ENCODE measurements around the gene CHD9. TPM values are rescaled to one million over a fixed set of nuclear protein-coding genes. Genes with fewer than 3 reads are reported as not detected.
A peak's percentile ranks its signal among the peaks of the same experiment; 100 is the strongest.
"Not testable (repeated sequence)": the region's sequence is repeated elsewhere in the genome, so short reads cannot be mapped to it uniquely, and the experiment has no call there.

The CHD9 gene
- total RNA-seq, 1 donor from 2014 or later, result 99.0 TPM

DNA sequence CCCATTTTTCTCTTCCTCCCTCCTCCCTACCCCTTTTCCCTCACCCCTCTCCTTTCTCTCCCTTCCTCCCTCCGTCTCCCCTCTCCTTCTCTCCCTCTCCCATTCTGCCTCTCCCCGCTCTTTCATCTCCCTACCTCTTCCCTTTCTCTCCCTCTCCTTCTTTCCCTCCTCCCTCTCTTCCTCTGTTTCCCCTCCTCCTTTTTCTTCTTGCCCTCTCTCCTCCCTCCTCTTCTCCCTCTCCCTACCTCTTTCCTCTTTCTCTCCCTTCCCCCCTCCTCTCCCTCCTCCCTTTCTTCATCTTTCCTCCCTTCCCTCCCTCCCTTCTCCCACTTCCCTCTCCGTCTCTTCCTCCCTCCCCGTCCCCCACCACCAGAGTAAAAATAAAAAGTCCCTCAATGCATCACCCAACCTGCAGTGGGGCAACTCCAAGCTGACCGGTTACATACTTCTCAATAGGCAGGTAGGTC, 12.5 kb upstream of the CHD9 start:
- H3K36me3 Mint-ChIP-seq (ENCODE audit: unreplicated experiment), result no peaks in the 10 kb centered on the region
- no peak for DNase-seq (ENCODE audit: extremely low spot score, unreplicated experiment)
- H3K27me3 Mint-ChIP-seq (ENCODE audit: unreplicated experiment), result no peaks in the 10 kb centered on the region
- H3K4me3 Mint-ChIP-seq (ENCODE audit: unreplicated experiment), result peak overlapping the region; percentile 75
- H3K4me1 Mint-ChIP-seq (ENCODE audit: unreplicated experiment), result peaks cover 54% of the 10 kb centered on the region
- TF ChIP-seq, protein P1, sequence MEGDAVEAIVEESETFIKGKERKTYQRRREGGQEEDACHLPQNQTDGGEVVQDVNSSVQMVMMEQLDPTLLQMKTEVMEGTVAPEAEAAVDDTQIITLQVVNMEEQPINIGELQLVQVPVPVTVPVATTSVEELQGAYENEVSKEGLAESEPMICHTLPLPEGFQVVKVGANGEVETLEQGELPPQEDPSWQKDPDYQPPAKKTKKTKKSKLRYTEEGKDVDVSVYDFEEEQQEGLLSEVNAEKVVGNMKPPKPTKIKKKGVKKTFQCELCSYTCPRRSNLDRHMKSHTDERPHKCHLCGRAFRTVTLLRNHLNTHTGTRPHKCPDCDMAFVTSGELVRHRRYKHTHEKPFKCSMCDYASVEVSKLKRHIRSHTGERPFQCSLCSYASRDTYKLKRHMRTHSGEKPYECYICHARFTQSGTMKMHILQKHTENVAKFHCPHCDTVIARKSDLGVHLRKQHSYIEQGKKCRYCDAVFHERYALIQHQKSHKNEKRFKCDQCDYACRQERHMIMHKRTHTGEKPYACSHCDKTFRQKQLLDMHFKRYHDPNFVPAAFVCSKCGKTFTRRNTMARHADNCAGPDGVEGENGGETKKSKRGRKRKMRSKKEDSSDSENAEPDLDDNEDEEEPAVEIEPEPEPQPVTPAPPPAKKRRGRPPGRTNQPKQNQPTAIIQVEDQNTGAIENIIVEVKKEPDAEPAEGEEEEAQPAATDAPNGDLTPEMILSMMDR (IDR thresholded peaks at IDR 0.05), result no peak
- peaks cover 5% of the 10 kb centered on the region for H3K9me3 Mint-ChIP-seq (ENCODE audit: unreplicated experiment)
- H3K27ac Mint-ChIP-seq (ENCODE audit: unreplicated experiment), result peak overlapping the region; percentile 94

DNA sequence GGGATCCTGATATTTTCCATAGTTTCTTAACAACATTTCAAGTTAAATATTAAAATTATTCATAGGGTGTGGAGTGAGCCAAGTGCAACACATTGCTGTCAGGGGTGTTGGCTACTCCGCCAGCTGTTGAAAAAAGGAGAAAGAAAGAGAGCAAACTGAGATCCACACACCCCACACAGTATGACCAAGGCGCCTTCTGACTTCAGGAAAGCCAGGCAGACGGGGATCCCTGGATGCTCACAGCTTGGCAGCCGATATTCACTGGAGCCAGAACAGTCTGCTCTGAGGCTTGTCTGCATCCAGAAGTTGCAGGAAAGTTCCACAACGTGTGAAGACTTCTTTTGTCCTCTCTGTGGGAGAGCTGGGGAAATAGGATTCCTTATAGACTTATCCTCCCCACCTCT, 11.4 kb upstream of the CHD9 start:
- Mint-ChIP-seq H3K4me3 (ENCODE audit: unreplicated experiment) (peak overlapping the region; percentile 75), H3K4me1 (ENCODE audit: unreplicated experiment) (peaks cover 52% of the 10 kb centered on the region), H3K27me3 (ENCODE audit: unreplicated experiment) (no peaks in the 10 kb centered on the region), H3K9me3 (ENCODE audit: unreplicated experiment) (peaks cover 5% of the 10 kb centered on the region), H3K27ac (ENCODE audit: unreplicated experiment) (peak overlapping the region; percentile 94), H3K36me3 (ENCODE audit: unreplicated experiment) (no peaks in the 10 kb centered on the region)
- TF ChIP-seq, protein P1 (IDR thresholded peaks at IDR 0.05), result no peak
- no peak for DNase-seq (ENCODE audit: extremely low spot score, unreplicated experiment)

DNA sequence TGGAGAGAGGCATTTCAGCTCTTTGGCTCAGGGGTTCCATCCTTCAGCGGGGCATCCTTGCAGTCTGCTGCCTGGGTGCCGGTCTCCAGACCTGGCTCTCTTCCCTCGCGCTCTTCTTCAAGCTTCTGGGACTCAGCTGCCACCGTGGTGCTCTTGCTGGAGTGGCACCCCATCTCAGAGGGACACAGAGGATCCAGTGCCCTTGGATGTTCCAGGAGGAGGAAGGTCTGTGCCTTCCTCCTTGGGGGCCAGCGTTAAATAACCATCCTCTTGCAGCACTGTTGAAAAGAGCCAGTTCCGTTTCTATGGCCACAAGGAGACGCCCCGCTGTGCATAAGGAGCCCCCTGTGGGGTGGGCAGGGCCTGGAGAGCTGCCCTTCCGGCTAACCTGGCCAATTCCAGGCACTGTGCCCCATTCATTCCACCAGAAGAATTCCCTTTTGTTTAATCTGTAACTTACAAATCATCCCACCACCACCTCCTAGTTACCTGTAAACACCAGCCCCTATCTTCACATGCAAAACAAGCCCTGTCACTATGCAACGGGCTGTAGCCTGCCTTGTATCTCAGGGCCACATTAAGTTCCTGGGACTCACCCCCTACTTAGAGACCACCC, 10.7 kb upstream of the CHD9 start:
- H3K27ac Mint-ChIP-seq (ENCODE audit: unreplicated experiment), result peak overlapping the region; percentile 94
- H3K4me1 Mint-ChIP-seq (ENCODE audit: unreplicated experiment), result peaks cover 52% of the 10 kb centered on the region
- peak; percentile 84 for DNase-seq (ENCODE audit: extremely low spot score, unreplicated experiment)
- TF ChIP-seq, protein P1 (IDR thresholded peaks at IDR 0.05), result no peak
- H3K27me3 Mint-ChIP-seq (ENCODE audit: unreplicated experiment), result no peaks in the 10 kb centered on the region
- peaks cover 5% of the 10 kb centered on the region for H3K9me3 Mint-ChIP-seq (ENCODE audit: unreplicated experiment)
- peak overlapping the region; percentile 75 for H3K4me3 Mint-ChIP-seq (ENCODE audit: unreplicated experiment)
- H3K36me3 Mint-ChIP-seq (ENCODE audit: unreplicated experiment), result no peaks in the 10 kb centered on the region

DNA sequence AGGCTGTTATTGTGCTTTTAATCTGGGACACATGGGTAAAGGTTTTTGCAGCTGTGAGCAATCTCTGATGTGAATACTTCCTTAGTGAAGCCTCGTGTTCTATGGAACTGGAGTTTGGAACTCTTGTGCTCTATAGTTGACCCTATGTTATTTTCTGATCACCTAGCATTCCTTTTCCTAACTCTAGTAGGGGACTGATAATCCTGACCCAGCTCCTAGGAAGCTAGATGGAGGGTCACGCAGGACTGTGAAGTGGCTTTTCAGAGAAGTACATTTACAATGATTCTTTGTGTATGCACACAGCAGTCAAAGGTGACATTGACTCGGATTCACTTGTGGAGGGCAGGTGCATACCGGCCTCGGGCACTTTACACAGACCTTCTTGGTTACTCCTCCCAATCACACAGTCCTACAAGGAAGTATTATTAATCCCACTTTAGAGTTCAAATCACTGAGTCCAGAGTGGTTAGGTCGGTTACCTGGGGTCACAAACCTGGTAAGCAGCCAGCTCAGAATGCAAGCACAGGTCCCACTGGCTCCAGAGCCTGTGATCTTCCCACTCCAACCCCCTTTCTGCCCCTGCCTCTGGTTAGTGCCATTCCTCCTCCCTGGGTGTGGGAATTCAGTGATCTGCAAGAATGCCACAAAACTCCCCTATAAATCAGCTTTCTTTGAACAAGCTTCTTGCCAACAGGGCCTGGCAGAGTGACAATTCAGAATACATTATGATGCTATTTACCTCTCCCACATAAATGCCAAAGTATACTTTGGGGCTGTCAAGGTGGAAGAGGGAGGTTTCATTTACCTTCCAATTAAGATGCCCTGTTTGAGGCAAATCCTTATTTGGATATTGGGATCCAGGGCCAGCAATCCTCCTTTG, 9.2 kb upstream of the CHD9 start:
- TF ChIP-seq, protein P1 (IDR thresholded peaks at IDR 0.05), result no peak
- no peaks in the 10 kb centered on the region for H3K27me3 Mint-ChIP-seq (ENCODE audit: unreplicated experiment)
- H3K4me3 Mint-ChIP-seq (ENCODE audit: unreplicated experiment), result no peak overlapping the region
- no peaks in the 10 kb centered on the region for H3K36me3 Mint-ChIP-seq (ENCODE audit: unreplicated experiment)
- H3K9me3 Mint-ChIP-seq (ENCODE audit: unreplicated experiment), result peaks cover 2% of the 10 kb centered on the region
- DNase-seq (ENCODE audit: extremely low spot score, unreplicated experiment), result no peak
- no peak overlapping the region for H3K27ac Mint-ChIP-seq (ENCODE audit: unreplicated experiment)
- H3K4me1 Mint-ChIP-seq (ENCODE audit: unreplicated experiment), result peaks cover 49% of the 10 kb centered on the region

DNA sequence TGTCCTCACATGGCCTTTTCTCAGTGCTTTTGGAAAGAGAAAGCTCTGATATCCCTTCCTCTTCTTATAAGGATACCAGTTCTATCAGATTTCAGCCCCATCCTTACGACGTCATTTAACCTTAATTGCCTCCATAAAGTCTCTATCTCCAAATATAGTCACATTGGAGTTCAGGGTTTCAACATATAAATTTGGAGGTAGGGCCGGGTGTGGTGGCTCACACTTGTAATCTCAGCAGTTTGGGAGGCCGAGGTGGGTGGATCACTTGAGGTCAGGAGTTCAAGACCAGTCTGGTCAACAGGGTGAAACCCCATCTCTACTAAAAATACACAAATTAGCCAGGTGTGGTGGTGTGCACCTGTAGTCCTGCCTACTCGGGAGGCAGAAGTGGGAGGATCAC, 7.3 kb upstream of the CHD9 start:
- not testable (repeated sequence) for H3K36me3 Mint-ChIP-seq (ENCODE audit: unreplicated experiment)

More for the DNA sequence above, 7.3 kb upstream of the CHD9 start:
- not testable (repeated sequence) for H3K9me3 Mint-ChIP-seq (ENCODE audit: unreplicated experiment); H3K27me3 Mint-ChIP-seq (ENCODE audit: unreplicated experiment); H3K4me3 Mint-ChIP-seq (ENCODE audit: unreplicated experiment); H3K27ac Mint-ChIP-seq (ENCODE audit: unreplicated experiment); DNase-seq (ENCODE audit: extremely low spot score, unreplicated experiment)
- H3K4me1 Mint-ChIP-seq (ENCODE audit: unreplicated experiment), result peaks cover 33% of the 10 kb centered on the region

Data from osteocyte (in vitro differentiated cells).